ENCODE results near the gene ATP2A3.

ATP2A3 gene

GRCh38 chr17:3972931-3973330 lies 8.7 kb upstream of the ATP2A3 start:
- no peak for DNase-seq (ENCODE audit: low read depth in 2 of 2)

DNA sequence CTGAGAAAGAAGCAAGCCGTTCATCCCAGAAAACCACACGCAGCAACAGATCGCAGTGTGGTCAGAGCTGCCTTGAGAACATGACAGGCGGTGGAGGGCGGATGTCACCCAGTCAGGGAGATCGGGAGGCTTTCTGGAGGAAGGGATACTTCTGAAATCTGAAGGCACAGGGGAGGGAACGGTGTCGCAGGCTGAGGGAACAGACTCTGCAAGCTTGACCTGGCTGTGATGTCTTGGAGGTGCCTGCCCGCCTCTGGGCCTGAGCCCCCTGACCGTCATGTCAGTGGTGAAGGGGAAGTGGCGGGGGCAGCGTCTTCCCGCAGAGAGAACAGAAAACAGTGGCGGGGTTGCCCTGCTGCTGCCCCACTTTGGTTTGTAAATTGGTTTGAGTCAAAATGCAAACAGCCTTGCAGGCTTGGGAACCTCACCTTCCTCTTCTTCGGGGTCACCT lies 8.1 kb upstream of the ATP2A3 start:
- no peak for DNase-seq (ENCODE audit: low read depth in 2 of 2)

- no peak for DNase-seq (ENCODE audit: low read depth in 2 of 2)
Measured at GRCh38 chr17:3970668-3971067, 6.4 kb upstream of the ATP2A3 start.

DNA sequence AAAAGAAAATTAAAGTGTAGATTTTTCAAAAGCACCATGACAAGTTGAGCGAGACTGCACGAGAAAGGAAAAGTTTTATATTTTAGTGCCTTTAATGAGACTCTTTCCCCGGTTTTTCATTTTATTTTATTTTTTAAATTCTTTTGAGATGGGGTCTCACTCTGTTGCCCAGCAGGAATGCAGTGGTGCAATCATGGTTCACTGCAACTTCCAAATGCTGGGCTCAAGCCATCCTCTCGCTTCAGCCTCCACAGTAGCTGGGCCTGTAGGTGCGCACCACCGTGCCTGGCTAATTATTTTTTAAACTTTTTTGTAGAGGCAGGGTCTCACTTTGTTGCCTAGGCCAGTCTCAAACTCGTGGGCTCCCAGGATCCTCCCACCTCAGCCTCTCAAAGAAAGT lies 5.7 kb upstream of the ATP2A3 start:
- DNase-seq (ENCODE audit: low read depth in 2 of 2): no peak

DNA sequence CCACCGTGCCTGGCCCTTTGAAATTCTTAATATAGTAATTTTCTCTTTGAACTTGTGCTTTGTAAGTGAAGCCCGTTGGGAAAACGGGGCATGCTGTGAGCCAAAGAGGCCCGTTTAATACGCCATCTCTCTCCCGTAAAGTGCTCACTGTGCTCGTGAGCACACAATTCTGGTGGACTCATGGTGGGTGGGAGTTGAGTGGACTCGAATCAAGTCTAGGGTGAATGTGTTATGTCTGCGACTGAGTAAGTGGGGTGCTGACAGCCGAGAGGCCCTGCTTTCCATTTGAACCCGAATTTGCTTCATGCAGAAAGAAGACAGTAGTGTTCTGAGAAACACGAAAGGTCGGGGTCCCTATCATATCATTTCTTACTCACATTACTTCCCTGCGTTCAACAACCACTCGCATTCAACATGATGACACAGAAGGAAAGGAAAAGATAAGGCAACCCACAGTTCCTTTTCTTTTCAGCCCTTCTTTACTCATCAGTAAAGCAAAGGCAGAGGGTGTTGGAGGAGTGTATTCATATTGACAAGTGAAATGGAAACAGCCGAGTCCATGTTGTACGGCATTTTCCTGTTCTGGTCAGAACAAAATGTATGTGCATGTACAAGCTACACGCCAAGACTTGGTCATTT lies 4.8 kb upstream of the ATP2A3 start:
- no peak for DNase-seq (ENCODE audit: low read depth in 2 of 2)

DNA sequence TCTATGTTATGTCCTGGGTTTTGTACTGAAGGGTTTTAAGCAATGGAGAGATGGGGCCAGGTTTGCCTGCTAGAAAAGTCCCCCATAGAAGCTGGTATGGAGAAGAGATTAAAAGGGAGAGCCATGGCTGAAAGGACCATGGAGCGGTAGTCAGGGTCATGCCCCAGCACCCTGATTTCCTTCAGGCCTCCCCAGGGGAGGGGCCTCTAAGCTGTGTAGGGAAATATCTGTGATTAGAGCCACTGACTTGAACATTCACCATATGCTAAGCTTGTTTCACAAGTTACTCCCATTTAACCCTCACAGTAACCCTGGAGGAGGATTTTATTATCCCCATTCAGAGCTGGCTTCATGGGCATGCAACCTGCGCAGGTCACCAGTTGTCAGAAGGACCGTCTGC lies 3.8 kb upstream of the ATP2A3 start:
- DNase-seq (ENCODE audit: low read depth in 2 of 2): no peak

DNA sequence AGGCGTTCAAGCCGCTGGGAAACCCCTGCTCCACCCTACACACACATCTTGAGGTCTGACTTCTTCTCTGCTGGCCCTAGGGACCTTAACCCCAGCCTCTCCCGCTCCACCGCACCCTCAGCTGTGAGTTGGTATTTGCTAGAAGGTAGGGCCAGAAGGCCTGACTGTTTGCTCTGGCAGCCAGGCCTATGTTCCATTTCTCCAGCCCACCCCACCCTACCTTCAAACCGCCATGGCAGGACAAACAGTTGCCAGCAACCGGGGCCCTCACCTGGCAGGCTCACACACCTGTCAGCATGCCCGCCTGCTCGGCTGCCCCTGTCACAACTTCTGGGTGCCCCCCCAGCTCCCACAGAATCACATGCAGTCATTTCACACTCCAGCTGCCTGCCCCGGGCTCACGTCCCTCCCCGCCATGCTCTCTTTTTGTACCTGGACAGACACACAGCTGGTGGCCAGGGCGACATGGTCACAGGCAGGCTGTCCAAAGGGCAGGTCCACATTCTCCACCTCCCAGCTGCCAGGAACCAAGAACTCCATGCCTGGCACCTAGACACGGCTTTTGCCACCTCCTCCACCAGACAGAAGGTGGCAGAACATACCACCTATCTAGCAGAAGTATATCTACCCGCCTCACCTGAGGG lies 2.6 kb upstream of the ATP2A3 start:
- no peak for DNase-seq (ENCODE audit: low read depth in 2 of 2)

DNA sequence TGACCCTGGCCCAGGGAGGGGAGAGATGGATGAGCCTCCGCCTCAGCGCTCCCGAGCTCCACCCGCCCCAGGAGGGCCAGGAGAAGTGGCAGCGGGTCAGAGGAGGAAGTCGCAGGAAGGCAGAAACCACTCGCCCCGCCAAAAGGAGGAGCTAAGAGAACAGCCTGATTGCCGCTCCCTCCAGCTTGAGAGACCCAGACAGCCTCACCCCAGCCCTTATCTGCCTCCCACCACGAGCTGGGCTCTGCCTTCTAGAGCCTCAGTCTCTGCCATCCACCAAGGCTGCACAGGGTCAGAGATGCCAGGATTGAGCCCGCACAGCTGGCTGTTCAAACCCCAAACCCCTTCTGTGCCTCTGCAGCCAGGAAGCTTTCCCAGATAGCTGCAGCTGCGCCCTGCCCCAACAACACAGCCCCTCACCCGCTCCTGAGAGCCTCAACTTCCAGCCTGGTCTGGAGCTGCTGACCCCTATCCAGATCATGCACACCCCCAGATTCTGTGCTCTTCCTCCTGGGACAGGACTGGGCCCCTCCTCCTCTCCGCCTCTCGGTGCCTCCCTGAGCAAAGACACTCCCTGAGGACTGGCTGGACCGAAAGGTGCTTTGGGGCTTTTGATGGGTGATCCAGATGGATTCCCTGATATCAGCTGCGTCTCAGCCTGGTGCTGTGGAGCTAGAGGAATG lies 1.0 kb upstream of the ATP2A3 start:
- DNase-seq (ENCODE audit: low read depth in 2 of 2): peak; percentile 58 to 61

GRCh38 chr17:3963237-3964201 lies 718 bp downstream of the ATP2A3 start:
- DNase-seq (ENCODE audit: low read depth in 2 of 2): peak in 1 of 2 donors; percentile 61

DNA sequence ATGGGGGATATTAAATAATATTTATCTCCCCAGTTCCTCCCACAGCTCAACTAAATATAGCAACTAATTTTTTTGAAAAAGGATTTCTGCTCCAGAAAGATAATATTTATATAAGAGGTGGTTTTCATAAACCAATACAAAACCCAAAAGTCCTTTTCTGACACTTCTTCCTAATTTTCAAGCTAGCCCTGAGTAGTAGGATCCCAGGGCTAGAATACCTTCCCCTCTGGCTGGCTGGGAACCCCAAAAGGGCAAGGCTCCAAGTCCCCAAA lies 1.3 kb downstream of the ATP2A3 start:
- DNase-seq (ENCODE audit: low read depth in 2 of 2): no peak

- DNase-seq (ENCODE audit: low read depth in 2 of 2): no peak
Measured at GRCh38 chr17:3962217-3962964, 1.8 kb downstream of the ATP2A3 start.

DNA sequence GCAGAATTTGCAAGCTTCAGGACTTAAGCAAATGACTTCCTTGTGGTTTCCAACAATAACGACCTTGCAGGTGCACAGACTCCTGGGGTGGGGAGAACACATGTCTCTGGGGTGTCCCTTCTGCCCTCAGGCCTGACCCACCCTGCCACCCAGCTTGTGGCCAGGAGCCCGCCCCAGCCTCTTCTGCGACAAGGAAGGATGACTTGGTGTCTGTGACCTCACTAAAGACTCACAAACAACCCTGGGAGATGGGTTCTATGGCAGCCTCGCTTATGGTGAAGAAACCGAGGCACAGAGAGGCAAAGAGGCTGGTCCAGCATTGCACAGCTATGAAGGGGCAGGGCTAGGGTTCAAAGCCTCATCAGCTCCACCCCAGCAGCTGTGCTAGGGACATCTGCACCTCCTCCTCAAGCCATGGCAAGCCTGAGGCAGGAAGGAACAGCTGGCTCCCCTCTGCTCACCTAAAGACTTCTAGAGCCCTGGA lies 2.6 kb downstream of the ATP2A3 start:
- DNase-seq (ENCODE audit: low read depth in 2 of 2): no peak

DNA sequence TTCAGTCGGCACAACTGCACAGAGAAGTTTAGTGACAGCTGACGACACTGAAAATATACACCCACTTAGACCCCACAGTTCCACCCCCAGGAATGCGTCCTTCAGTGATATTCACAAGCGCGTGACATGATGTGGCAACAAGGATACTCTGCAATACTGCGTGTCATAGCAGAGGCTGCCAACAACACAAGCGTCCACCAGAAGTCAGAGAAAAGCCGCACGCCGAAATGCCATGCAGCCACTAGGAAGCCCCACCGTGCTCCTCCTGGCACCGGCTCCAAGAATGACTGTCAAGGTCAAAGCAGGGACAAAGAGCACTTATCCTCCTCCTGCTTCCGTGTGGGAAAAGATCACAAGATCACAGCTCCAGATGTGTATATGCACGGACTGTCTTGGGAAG lies 3.5 kb downstream of the ATP2A3 start:
- DNase-seq (ENCODE audit: low read depth in 2 of 2): no peak

- DNase-seq (ENCODE audit: low read depth in 2 of 2): no peak
Measured at GRCh38 chr17:3959921-3960601, 4.2 kb downstream of the ATP2A3 start.

- no peak for DNase-seq (ENCODE audit: low read depth in 2 of 2)
Measured at GRCh38 chr17:3959295-3959899, 4.8 kb downstream of the ATP2A3 start.

DNA sequence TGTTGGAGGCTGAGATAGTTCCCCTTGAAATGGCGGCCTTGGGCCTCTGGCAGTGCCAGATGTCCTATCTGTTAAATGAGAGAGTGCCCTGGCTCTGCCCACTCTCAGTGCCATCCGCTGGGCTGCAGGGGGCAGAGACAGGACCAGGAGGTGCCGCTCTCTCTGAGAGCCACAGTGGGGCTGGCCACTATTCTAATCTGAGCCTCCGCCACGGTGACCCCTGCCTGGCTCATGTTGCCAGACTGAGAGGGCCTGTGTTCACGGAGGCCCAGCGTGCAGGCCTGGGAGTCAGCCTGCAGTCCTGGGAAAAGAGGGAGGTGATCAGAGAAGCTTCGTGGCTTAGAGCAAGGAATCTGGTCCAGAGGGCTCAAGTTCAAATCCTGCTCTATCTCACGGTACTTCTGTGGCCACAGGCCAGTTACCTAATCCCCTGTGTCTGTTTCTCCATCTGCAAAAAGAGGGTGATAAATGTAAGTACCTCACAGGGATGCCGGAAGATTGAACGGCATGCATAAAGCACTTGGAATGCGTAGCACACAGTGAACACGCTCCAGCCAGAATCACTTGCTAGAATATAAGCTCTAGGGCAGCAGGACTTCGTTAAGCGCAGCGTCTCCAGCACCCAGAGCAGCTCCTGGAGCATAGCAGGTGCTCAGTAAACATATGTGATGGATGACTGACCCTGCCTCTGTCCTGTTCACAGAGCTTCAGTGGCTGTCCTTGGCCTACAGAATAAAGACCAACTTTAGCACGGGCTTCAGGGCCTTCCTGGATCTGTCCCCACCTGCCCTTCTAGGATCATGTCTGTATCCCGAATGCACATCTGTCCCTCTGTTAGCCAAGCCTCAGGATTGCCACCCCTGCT lies 6.3 kb downstream of the ATP2A3 start:
- no peak for DNase-seq (ENCODE audit: low read depth in 2 of 2)

DNA sequence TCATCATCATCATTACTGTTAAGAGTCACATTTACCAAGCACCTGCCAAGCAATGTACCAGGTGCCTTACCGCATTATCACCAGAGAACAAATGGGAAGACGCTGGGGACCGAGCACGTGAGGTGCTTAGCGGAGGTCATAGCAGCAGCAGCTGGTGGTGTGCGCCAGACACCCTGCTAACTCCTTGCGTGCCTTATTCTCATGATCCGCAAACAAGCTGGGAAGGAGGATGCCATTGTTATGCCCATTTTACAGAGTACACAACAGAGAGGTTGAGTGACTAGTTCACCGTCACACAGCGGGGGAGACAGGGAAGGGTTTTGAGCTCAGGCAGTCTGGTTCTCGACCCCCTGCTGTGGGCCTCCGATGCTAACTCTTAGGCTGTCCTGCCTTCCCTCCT lies 7.3 kb downstream of the ATP2A3 start:
- DNase-seq (ENCODE audit: low read depth in 2 of 2): no peak

DNA sequence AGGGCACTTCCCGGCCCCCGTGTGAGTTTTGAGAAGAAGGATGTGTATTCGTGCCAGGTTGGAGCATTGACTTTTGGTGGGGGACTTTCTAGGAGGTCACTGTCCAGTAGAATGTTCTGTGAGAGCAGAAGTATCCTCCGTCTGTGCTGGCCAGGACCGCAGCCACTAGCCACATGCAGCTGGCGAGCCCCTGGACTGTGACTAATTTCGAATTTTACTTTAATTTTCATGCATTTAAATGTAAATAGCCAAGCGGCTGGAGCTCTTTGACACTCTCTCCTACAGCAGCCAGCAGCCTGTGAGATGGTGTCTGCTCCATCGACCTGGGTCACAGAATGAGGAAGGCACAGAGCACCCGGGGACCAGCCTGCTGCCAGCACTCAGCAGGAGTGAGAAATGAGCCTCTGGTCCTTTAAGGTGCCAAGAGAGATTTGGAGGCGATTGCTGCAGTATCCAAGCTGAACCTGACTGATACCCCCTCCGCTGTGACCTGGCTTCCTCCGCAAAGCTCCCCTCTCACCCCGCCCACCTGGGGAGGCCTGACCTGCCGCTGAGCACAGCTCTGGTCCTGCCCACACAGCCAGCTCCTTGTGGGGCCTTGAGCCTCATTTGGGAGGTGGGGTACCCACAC lies 7.8 kb downstream of the ATP2A3 start:
- DNase-seq (ENCODE audit: low read depth in 2 of 2): no peak

DNA sequence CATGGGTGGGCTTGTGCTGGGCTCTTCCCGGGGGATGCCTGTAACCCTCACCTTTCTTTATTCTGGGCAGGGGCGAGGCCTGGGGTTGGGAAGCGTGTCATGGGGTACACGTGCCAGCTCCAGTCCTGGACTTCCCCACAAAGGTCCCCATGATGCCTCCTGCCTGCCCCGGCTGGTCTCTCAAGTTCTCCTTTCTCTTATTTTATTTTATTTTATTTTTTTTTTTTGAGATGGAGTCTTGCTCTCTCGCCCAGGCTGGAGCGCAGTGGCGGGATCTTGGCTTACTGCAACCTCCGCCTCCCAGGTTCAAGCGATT lies 8.6 kb downstream of the ATP2A3 start:
- no peak for DNase-seq (ENCODE audit: low read depth in 2 of 2)

Measured in stimulated activated CD8-positive, alpha-beta memory T cell treated with anti-CD3 and anti-CD28 coated beads, Interleukin-15, amount 100 ng/mL, for 48 hours (primary cell).